SJCRH30 (cell line): ENCODE measurements around the gene RPS5. TPM values are rescaled to one million over a fixed set of nuclear protein-coding genes. Genes with fewer than 3 reads are reported as not detected.
A peak's percentile ranks its signal among the peaks of the same experiment; 100 is the strongest.
"Not testable (repeated sequence)": the region's sequence is repeated elsewhere in the genome, so short reads cannot be mapped to it uniquely, and the experiment has no call there.

Experiments
- DNase-seq, 2 experiments: peaks; one replicate each; pipeline ENCODE4 v3.0.0-alpha.2; 2015 to 2020
- H3K27ac ChIP-seq: fragments of 250-450 bp; sonication (Bioruptor Pico); 2 replicates; pipeline ENCODE4 v1.5.1; 2020; ENCODE audit warnings: mild to moderate bottlenecking, moderate library complexity
- H3K27me3 ChIP-seq: fragments of 250-450 bp; sonication (Bioruptor Pico); 2 replicates; pipeline ENCODE4 v1.5.1; 2020; ENCODE audit warnings: mild to moderate bottlenecking, moderate library complexity
- H3K36me3 ChIP-seq: fragments of 250-450 bp; sonication (Bioruptor Pico); 2 replicates; pipeline ENCODE4 v1.5.1; 2020; ENCODE audit warnings: mild to moderate bottlenecking, moderate library complexity
- H3K4me1 ChIP-seq: fragments of 250-450 bp; sonication (Bioruptor Pico); 2 replicates; pipeline ENCODE4 v1.5.1; 2020; ENCODE audit warnings: mild to moderate bottlenecking, moderate library complexity
- H3K4me3 ChIP-seq: fragments of 250-450 bp; sonication (Bioruptor Pico); 2 replicates; pipeline ENCODE4 v1.5.1; 2020; ENCODE audit warnings: mild to moderate bottlenecking, moderate library complexity
- H3K9me3 ChIP-seq: fragments of 250-450 bp; sonication (Bioruptor Pico); replicated peaks from 2 replicates; pipeline ENCODE4 v1.5.1; 2020; ENCODE audit warnings: mild to moderate bottlenecking, moderate library complexity
- total RNA-seq: library from RNA; depleted of rRNA; stranded (reverse); fragments of >200 nt; shearing (Covaris generic); gene quantifications from 2 replicates; pipeline ENCODE4 v1.2.3, GENCODE V29; 2014

The RPS5 gene
- total RNA-seq, 1 experiment from 2014 or later = 1,942 TPM

DNA sequence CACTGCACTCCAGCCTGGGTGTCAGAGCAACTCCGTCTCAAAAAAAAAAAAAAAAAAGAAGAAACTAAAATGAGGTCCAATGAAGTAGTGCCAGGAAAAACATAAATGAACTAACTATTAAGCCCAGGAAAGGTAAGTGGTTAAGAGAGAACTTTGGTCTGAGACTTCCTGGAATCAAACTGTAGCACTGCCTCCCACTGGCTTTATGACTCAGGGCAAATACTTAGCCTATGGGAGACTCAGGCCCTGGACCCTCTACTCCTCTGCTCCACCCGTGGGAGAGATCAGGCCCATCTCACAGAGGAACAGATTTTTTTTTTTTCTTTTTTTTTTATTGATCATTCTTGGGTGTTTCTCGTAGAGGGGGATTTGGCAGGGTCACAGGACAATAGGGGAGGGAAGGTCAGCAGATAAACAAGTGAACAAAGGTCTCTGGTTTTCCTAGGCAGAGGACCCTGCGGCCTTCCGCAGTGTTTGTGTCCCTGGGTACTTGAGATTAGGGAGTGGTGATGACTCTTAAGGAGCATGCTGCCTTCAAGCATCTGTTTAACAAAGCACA, 16.9 kb downstream of the RPS5 start:
- H3K4me3 ChIP-seq, H3K4me1 ChIP-seq, DNase-seq, H3K36me3 ChIP-seq, H3K27ac ChIP-seq, H3K9me3 ChIP-seq, H3K27me3 ChIP-seq: not testable (repeated sequence)

GRCh38 chr19:58406818-58407657, 20.0 kb downstream of the RPS5 start:
- Histone ChIP-seq H3K9me3 (no peaks in the 10 kb centered on the region), H3K4me3 (peak overlapping the region; percentile 75), H3K36me3 (no peaks in the 10 kb centered on the region), H3K27me3 (no peaks in the 10 kb centered on the region), H3K27ac (no peak overlapping the region), H3K4me1 (no peaks in the 10 kb centered on the region)
- no peak for DNase-seq

DNA sequence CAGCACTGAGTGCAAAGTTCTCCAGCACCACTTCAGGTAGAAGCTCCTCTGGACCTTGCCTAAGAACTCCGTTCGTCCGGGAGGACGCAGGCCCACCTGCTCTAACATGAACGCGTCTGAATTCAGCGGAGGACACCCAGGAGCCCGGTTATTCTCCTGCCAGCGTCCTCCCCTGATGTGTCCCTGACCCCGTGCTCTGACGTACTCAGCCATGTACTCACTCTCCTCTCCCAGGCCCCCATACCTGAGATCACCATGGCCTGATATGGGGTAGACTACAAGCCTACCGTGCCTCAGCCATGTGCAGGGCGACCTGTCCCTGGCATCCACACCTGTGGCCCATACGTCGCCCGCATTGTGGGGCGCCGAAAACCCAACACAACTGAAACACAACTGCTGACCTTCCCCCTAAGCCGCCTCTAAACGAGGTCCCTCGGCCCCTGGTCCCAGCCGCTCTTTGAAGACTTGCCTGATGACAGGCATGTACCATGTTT, 20.6 kb downstream of the RPS5 start:
- Histone ChIP-seq H3K27me3 (no peaks in the 10 kb centered on the region), H3K4me1 (no peaks in the 10 kb centered on the region), H3K36me3 (no peaks in the 10 kb centered on the region; the same call in 1 of the 2 replicates), H3K9me3 (no peaks in the 10 kb centered on the region), H3K27ac (peak overlapping the region; percentile 32), H3K4me3 (peak overlapping the region; percentile 75)
- no peak for DNase-seq

DNA sequence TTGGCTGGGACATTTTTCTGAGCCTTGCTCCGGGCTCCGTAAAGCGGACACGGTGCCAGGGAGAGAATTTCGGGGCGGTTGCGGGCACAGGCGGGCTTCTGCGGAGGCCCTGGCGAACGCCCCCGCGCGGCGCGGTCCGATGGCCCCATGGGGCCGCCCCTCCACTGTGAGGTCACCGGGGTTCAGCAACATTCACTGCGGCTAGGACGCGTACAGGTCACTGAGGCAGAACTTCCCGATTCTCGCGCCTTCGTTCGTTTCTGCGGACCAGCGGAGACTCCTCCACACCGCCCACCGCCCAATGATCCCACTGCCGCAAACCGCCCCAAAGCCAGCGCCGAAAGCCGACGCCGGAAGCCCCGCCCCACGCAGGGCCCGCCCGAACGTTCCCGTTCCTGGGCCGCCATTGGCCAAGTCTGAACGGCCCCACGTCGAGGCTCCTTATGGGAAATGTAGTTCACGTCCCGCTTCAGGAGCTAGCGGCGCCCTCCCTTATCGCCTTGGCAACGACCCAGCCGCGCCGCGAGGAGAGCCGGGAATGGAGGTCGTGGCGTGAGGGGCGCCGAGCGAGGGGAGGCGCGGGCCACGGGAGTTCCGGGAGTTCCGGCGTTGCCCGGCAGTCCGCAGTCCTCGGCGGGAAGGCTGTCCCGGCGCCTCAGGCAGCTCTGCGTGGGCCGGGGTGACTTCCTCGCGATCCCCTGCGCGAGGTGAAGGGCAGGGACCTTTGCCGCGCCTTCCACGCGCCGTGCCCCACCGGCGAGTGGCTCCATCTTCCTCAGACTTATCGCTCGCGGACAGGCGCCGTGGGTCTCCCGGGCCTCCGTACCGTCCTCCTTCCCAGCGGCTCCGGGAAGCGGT, 21.3 kb downstream of the RPS5 start, which contains the start of gene ZNF584:
Gene ZNF584, plus strand, starts transcription at position 498 of the 858 bp plus-strand sequence. CDS start 499 bp downstream, outside the sequence.
- DNase-seq = peak; percentile 96 to 97
- Histone ChIP-seq H3K27ac (peak within 1 kb of the TSS; percentile 32), H3K36me3 (no peaks in the 10 kb centered on the region; the same call in 1 of the 2 replicates), H3K4me3 (peak within 1 kb of the TSS; percentile 75), H3K9me3 (no peaks in the 10 kb centered on the region), H3K4me1 (no peaks in the 10 kb centered on the region), H3K27me3 (no peaks in the 10 kb centered on the region)

DNA sequence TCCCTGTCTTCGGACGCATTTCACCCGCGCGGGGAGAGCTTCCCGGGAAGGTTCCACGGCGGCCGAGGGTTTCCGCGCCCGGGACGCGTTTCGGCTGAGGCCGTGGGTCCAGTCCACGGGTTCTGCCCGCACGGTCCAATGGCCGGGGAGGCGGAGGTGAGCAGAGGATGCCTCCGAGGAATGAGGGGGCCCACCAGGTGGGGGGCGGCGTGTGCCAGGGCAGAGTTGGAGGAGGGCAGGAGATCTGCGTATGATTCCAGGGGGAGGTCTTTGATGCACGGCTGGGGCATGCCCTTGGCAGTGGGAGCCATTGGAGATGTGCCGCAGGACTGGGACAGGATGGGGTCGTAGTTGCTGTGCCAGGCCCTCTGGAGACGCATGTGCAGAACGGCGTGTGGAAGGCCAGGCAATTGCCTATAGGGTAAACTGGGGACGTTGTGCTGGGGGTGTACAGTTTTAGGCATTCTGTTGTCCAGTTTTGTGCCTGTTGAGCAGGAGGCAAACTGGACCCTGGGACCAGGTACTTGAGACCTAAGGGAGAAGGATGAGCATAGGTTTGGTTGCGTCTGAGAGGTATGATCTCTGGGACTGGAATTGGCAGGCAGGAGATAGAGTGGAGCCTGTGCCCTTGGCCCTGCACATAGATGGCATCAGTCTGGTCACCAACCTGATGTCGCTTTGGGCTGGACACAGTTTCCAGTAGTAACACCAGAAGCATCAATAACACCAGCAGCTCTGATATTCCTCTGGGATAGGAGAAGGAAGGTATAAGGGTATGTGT, 22.1 kb downstream of the RPS5 start:
- peak; percentile 58 to 60 for DNase-seq
- Histone ChIP-seq H3K9me3 (no peaks in the 10 kb centered on the region), H3K27me3 (no peaks in the 10 kb centered on the region), H3K36me3 (no peaks in the 10 kb centered on the region; the same call in 1 of the 2 replicates), H3K4me3 (peak overlapping the region; percentile 75), H3K27ac (peak overlapping the region; percentile 32), H3K4me1 (no peaks in the 10 kb centered on the region)

DNA sequence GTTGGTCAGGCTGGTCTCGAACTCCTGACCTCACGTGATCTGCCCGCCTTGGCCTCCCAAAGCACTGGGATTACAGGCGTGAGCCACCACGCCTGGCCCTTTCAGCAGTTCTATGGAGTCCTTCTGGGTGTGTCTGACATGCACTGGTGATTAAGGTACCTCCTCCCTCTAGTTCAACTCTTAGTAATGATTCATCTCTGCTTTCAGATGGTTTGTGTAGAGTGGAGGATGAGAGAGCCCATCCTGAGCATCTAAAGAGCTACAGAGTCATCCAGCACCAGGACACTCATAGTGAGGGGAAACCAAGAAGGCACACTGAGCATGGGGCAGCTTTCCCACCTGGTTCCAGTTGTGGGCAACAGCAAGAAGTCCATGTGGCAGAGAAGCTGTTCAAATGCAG, 29.5 kb downstream of the RPS5 start:
- no peak overlapping the region for H3K27ac ChIP-seq
- peaks cover 45% of the 10 kb centered on the region for H3K36me3 ChIP-seq
- H3K27me3 ChIP-seq = no peaks in the 10 kb centered on the region
- DNase-seq = no peak
- H3K4me3 ChIP-seq = no peak overlapping the region
- no peaks in the 10 kb centered on the region for H3K4me1 ChIP-seq
- no peaks in the 10 kb centered on the region for H3K9me3 ChIP-seq

GRCh38 chr19:58417071-58417470, 30.0 kb downstream of the RPS5 start:
- Histone ChIP-seq H3K27me3 (no peaks in the 10 kb centered on the region), H3K4me1 (no peaks in the 10 kb centered on the region), H3K4me3 (no peak overlapping the region), H3K36me3 (peaks cover 47% of the 10 kb centered on the region), H3K9me3 (no peaks in the 10 kb centered on the region), H3K27ac (no peak overlapping the region)
- DNase-seq = no peak

GRCh38 chr19:58428617-58429016, 41.5 kb downstream of the RPS5 start:
- Histone ChIP-seq H3K9me3 (0 out of 2 replicates have a peak, but pooled peaks cover 4% of the 10 kb centered on the region), H3K36me3 (no peaks in the 10 kb centered on the region; the same call in 1 of the 2 replicates), H3K4me3 (no peak overlapping the region), H3K27ac (no peak overlapping the region), H3K4me1 (no peaks in the 10 kb centered on the region), H3K27me3 (no peaks in the 10 kb centered on the region)
- no peak for DNase-seq

DNA sequence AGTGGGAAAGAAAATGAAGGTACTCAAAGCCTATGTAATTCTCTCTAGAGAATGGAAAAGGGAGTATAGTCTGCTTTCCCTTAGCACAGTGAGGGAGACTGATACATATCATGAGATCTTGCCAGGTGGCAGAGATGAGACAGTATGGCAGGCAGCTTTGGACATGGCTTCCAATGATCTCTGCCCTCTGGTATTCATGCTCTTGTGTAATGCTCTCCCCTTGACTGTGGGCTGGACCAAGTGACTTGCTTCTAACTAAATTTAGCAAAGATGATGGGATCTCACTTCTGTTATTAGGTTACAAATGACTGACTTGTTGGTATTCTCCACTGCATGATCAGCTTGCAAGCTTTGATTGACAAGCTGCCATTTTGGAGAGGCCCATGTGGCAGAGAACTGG, 42.7 kb downstream of the RPS5 start:
- H3K36me3 ChIP-seq = no peaks in the 10 kb centered on the region
- DNase-seq = no peak
- 0 out of 2 replicates have a peak, but pooled peaks cover 9% of the 10 kb centered on the region for H3K9me3 ChIP-seq
- H3K4me3 ChIP-seq = no peak overlapping the region
- no peaks in the 10 kb centered on the region for H3K4me1 ChIP-seq
- H3K27me3 ChIP-seq = no peaks in the 10 kb centered on the region
- H3K27ac ChIP-seq = no peak overlapping the region

DNA sequence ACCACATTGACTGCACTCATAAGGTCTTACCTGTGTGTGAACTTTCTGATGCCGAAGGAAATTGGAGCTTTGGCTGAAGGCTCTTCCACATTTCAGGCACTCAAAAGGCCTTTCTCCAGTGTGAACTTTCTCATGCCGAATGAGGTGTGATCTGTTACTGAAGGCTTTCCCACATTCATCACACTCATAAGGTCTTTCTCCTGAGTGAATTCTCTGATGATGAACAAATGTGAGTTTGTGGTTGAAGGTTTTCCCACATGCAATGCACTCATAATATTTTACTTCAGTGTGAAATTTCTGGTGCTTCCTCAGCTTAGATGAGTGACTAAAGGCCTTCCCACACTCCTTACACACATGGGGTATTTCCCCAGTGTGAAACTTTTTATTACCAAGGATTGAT, 47.1 kb downstream of the RPS5 start:
- Histone ChIP-seq H3K4me1 (no peaks in the 10 kb centered on the region), H3K4me3 (no peak overlapping the region), H3K9me3 (0 out of 2 replicates have a peak, but pooled peaks cover 9% of the 10 kb centered on the region), H3K27me3 (no peaks in the 10 kb centered on the region), H3K27ac (no peak overlapping the region), H3K36me3 (no peaks in the 10 kb centered on the region)
- DNase-seq = no peak

DNA sequence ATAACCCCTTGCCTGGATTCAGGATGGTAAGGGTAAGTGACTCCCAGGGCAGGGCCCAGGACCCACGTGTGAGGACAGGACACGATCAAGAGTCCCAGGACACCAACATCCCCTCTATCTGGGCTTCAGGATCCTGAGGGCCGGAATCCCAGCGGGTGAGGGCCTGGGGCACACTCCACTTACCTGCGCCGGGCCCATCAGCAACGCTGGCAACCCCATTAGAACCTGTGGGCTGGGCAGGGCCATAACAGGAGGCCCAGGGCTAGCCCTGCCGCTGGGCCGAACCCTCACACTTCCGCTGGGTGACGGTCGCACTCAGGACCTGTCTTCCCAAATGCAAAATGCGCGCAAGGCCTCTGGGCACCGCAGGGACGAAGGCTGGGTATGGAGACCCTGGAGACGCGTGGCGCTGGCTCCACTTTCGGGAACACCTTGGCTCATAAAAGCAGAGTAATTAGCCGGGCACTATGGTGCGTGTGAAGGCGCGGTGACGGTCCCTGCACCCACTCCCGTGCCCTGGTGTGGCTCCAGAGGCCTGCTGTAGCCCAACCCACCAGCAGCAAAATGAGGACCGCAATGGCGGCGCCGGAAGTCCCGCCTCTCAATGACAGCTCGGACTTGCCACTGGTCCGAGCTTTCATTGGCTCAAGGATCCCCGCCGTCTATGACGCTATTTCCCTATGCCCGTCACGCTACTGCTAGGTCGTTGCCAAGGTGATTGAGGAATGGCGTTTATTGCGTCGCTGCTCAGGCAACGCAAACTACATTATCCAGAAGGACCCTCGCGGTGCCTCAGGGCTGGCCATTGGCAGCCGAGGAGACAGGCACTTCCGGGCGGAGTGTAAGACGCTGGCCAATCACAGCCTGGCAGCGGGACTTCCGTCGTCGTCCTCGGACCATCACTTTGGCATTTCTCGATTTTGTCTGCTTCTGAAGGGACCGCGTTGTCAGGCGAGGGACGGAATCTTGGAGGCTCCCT, 52.8 kb downstream of the RPS5 start, which contains the start of gene ZNF132:
Gene ZNF132, minus strand, starts transcription at position 578 of the 979 bp plus-strand sequence. Its CDS starts 332 bp downstream, at position 246.
- H3K4me3 ChIP-seq = no peak within 1 kb of the TSS
- H3K27me3 ChIP-seq = no peaks in the 10 kb centered on the region
- H3K36me3 ChIP-seq = no peaks in the 10 kb centered on the region
- H3K4me1 ChIP-seq = no peaks in the 10 kb centered on the region
- no peaks in the 10 kb centered on the region for H3K9me3 ChIP-seq
- H3K27ac ChIP-seq = no peak within 1 kb of the TSS
- DNase-seq = no peak

DNA sequence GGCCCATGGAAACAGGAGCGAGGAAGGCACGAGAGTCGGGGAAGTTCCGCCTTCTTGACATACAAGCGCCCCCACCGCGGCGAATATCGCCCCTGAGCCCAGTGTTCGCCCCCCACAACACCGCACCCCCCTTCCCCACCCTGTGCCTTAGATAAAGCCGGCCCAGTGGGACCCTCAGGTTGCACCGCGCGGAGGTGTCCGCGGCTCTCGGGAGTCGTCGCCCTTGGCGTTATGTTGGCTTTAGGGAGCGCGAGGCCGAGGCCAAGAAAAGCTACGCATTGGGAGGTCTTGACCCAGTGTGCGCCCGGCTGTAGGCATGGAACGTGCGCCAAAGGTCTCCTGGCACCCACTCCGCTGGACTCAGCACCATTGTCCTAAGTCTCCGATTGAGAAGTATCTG, 53.5 kb downstream of the RPS5 start:
- DNase-seq = no peak
- H3K27ac ChIP-seq = no peak overlapping the region
- H3K4me3 ChIP-seq = no peak overlapping the region
- H3K27me3 ChIP-seq = no peaks in the 10 kb centered on the region
- no peaks in the 10 kb centered on the region for H3K9me3 ChIP-seq
- H3K4me1 ChIP-seq = no peaks in the 10 kb centered on the region
- no peaks in the 10 kb centered on the region for H3K36me3 ChIP-seq

DNA sequence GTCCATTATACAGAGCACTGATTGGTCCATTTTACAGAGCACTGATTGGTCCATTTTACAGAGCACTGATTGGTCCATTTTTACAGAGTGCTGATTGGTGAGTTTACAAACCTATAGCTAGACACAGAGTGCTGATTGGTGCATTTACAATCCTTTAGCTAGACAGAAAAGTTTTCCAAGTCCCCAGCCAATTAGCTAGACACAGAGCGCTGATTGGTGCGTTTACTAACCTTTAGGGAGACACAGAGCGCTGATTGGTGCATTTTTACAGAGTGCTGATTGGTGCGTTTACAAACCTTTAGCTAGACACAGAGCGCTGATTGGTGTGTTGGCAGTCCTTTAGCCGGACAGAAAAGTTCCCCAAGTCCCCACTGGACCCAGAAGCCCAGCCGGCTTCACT, 55.9 kb downstream of the RPS5 start:
- H3K27ac ChIP-seq, H3K4me3 ChIP-seq, DNase-seq, H3K36me3 ChIP-seq, H3K9me3 ChIP-seq, H3K4me1 ChIP-seq, H3K27me3 ChIP-seq: not testable (repeated sequence)
